ENCODE measurements around the gene PPP2R5C.

DNA sequence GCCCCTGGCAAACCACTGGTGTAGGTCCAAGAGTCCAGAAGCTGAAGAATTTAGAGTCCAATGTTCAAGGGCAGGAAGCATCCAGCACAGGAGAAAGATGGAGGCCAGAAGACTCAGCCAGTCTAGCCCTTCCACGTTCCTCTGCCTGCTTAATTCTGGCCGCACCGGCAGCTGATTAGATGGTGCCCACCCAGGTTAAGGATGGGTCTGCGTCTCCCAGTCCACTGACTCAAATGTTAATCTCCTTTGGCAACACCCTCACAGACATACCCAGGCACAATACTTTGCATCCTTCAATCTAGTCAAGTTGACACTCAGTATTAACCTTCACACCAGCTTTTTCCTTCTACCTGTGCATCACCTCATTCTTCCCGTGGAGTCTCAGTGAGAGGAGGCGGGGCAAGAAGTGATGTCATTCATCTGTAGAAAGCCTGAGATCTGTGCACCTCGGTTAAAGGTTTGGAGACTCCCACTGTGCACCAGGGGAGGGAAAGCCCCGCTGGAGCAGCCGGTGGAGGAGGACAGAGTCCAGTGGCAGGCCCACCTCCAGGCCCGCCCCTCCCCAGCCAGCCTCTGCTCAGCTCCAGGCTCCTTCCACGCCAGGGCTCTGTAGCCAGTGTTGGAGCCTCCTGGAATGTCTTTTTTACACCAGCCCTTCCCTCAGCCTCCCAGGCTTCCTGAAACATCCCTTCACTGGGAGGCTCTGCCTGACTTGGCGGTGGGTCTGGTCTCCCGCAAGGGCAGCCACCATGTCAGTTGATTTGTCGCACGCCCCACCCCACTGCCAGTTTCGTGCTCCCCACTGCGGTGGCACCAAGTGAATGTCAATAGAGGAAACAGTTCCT lies 122.8 kb downstream of the PPP2R5C start:
- TF ChIP-seq, protein P1, sequence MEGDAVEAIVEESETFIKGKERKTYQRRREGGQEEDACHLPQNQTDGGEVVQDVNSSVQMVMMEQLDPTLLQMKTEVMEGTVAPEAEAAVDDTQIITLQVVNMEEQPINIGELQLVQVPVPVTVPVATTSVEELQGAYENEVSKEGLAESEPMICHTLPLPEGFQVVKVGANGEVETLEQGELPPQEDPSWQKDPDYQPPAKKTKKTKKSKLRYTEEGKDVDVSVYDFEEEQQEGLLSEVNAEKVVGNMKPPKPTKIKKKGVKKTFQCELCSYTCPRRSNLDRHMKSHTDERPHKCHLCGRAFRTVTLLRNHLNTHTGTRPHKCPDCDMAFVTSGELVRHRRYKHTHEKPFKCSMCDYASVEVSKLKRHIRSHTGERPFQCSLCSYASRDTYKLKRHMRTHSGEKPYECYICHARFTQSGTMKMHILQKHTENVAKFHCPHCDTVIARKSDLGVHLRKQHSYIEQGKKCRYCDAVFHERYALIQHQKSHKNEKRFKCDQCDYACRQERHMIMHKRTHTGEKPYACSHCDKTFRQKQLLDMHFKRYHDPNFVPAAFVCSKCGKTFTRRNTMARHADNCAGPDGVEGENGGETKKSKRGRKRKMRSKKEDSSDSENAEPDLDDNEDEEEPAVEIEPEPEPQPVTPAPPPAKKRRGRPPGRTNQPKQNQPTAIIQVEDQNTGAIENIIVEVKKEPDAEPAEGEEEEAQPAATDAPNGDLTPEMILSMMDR (IDR thresholded peaks at IDR 0.05), result no peak
- no peak for TF ChIP-seq POLR2A (IDR thresholded peaks at IDR 0.05)

All from tibial nerve (tissue), 3 donors.